ENCODE measurements around the gene SGK2. TPM values are rescaled to one million over a fixed set of nuclear protein-coding genes. Genes with fewer than 3 reads are reported as not detected.

The SGK2 gene
- total and polyA plus RNA-seq, 2 of the 13 experiments (the other 11 are each of a cell fraction or from before 2014, with no cell fraction given), result 6.2 to 29.4 TPM

DNA sequence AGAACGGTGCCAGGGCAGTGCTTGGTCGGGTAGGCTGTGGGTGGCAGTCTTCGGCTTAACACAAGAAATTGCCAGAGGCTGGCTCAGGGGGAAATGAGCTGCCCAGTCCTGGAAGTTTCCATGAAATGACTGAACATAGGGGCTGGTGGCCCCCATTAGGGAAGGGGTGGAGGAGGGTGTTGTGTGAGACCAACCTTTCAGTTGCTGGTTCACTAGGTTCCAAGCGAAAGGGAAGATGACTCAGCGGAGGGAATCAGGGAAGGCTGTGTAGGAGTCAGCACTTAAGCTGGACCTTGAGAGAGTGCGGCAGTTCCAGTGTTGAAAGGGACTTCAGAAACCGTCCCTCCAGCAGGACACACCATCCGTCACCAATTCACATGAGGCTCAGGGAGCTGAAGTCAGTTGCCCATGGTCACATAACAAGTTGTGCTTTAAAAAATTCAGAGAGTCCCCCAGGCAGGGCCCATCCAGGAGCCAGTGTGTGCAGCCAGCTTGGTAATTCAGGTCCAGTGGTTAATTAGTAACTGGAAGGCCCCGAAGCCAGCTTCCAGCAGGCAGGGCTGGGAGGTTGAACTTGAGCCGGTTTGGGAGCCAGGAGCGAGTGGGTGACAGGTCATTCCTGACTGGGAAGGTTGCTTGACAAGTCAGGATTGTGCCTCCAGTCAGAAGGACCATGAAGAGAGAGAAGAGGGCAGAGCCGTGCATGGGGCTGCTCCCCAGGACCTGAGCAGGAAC lies at the start of gene SGK2 (continued):
- TF ChIP-seq, protein P1, sequence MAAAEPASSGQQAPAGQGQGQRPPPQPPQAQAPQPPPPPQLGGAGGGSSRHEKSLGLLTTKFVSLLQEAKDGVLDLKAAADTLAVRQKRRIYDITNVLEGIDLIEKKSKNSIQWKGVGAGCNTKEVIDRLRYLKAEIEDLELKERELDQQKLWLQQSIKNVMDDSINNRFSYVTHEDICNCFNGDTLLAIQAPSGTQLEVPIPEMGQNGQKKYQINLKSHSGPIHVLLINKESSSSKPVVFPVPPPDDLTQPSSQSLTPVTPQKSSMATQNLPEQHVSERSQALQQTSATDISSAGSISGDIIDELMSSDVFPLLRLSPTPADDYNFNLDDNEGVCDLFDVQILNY (CRISPR knock-in tag; conservative IDR thresholded peaks at IDR 0.05), result peak; percentile 50; the same call in 1 of the 2 replicates
- TF ChIP-seq KLF13 (CRISPR knock-in tag; IDR thresholded peaks at IDR 0.05) (peak; percentile 78; the same call in 1 of the 2 replicates), ZNF709 (CRISPR knock-in tag; IDR thresholded peaks at IDR 0.05) (peak; percentile 70; the same call in 1 of the 2 replicates), CHD4 (IDR thresholded peaks at IDR 0.05; ENCODE audit: borderline replicate concordance, low read length) (peak; percentile 86; the same call in 1 of the 2 replicates), PRPF4 (IDR thresholded peaks at IDR 0.05; ENCODE audit: low read depth, low read length, poor library complexity, severe bottlenecking) (peak; percentile 24), ASH2L (IDR thresholded peaks at IDR 0.05; ENCODE audit: insufficient read length, low read depth, low read length) (peak; percentile 95), ZBTB20 (CRISPR knock-in tag; IDR thresholded peaks at IDR 0.05; ENCODE audit: borderline replicate concordance, low read depth) (peak; percentile 90), EZH2 (conservative IDR thresholded peaks at IDR 0.05; ENCODE audit: low read depth, low read length) (no peak), ZNF749 (CRISPR knock-in tag; IDR thresholded peaks at IDR 0.05; ENCODE audit: borderline replicate concordance) (no peak), ZNF510 (CRISPR knock-in tag; IDR thresholded peaks at IDR 0.05; ENCODE audit: low read depth) (no peak; the same call in 1 of the 2 replicates), TARDBP (CRISPR knock-in tag; IDR thresholded peaks at IDR 0.05) (no peak; the same call in none of the 2 replicates), ZIK1 (CRISPR knock-in tag; IDR thresholded peaks at IDR 0.05; ENCODE audit: borderline replicate concordance, low read depth) (no peak), NR2F6 (IDR thresholded peaks at IDR 0.05) (peak; percentile 26), NR2F6 (CRISPR knock-in tag; IDR thresholded peaks at IDR 0.05) (peak; percentile 68), ZNF564 (CRISPR knock-in tag; IDR thresholded peaks at IDR 0.05) (no peak)
- TF ChIP-seq, protein P2, sequence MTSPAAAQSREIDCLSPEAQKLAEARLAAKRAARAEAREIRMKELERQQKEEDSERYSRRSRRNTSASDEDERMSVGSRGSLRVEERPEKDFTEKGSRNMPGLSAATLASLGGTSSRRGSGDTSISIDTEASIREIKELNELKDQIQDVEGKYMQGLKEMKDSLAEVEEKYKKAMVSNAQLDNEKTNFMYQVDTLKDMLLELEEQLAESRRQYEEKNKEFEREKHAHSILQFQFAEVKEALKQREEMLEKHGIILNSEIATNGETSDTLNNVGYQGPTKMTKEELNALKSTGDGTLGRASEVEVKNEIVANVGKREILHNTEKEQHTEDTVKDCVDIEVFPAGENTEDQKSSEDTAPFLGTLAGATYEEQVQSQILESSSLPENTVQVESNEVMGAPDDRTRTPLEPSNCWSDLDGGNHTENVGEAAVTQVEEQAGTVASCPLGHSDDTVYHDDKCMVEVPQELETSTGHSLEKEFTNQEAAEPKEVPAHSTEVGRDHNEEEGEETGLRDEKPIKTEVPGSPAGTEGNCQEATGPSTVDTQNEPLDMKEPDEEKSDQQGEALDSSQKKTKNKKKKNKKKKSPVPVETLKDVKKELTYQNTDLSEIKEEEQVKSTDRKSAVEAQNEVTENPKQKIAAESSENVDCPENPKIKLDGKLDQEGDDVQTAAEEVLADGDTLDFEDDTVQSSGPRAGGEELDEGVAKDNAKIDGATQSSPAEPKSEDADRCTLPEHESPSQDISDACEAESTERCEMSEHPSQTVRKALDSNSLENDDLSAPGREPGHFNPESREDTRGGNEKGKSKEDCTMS (CRISPR knock-in tag; conservative IDR thresholded peaks at IDR 0.05), result 0 out of 2 replicates have a peak, but pooled peaks have one; percentile 6
- TF ChIP-seq, protein P3, sequence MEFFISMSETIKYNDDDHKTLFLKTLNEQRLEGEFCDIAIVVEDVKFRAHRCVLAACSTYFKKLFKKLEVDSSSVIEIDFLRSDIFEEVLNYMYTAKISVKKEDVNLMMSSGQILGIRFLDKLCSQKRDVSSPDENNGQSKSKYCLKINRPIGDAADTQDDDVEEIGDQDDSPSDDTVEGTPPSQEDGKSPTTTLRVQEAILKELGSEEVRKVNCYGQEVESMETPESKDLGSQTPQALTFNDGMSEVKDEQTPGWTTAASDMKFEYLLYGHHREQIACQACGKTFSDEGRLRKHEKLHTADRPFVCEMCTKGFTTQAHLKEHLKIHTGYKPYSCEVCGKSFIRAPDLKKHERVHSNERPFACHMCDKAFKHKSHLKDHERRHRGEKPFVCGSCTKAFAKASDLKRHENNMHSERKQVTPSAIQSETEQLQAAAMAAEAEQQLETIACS (CRISPR knock-in tag; IDR thresholded peaks at IDR 0.05), result no peak
- TF ChIP-seq, protein P4, sequence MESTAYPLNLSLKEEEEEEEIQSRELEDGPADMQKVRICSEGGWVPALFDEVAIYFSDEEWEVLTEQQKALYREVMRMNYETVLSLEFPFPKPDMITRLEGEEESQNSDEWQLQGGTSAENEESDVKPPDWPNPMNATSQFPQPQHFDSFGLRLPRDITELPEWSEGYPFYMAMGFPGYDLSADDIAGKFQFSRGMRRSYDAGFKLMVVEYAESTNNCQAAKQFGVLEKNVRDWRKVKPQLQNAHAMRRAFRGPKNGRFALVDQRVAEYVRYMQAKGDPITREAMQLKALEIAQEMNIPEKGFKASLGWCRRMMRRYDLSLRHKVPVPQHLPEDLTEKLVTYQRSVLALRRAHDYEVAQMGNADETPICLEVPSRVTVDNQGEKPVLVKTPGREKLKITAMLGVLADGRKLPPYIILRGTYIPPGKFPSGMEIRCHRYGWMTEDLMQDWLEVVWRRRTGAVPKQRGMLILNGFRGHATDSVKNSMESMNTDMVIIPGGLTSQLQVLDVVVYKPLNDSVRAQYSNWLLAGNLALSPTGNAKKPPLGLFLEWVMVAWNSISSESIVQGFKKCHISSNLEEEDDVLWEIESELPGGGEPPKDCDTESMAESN (CRISPR knock-in tag; conservative IDR thresholded peaks at IDR 0.05), result peak; percentile 83
- TF ChIP-seq, protein P5, sequence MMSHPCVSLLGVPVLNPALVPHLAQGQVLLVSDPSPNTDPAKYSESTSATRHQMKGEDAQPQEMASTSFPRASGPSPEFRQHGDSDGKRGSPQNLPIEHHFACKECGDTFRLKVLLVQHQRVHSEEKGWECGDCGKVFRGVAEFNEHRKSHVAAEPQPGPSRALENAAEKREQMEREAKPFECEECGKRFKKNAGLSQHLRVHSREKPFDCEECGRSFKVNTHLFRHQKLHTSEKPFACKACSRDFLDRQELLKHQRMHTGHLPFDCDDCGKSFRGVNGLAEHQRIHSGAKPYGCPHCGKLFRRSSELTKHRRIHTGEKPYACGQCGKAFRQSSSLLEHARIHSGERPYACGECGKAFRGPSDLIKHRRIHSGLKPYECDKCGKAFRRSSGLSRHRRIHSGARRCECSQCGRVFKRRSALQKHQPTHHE (CRISPR knock-in tag; IDR thresholded peaks at IDR 0.05; ENCODE audit: borderline replicate concordance), result no peak
- TF ChIP-seq, protein P6, sequence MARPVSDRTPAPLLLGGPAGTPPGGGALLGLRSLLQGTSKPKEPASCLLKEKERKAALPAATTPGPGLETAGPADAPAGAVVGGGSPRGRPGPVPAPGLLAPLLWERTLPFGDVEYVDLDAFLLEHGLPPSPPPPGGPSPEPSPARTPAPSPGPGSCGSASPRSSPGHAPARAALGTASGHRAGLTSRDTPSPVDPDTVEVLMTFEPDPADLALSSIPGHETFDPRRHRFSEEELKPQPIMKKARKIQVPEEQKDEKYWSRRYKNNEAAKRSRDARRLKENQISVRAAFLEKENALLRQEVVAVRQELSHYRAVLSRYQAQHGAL (CRISPR knock-in tag; IDR thresholded peaks at IDR 0.05; ENCODE audit: not compliant biosample characterization), result no peak

Data from HepG2 (cell line).